Suppressor macrophage treated with lipopolysaccharide for 1 hour (primary cell): Measurements from ENCODE around the gene MAP2K5.

Experiments
- DNase-seq, 3 donors: peaks; one replicate each; pipeline ENCODE4 v3.0.0-alpha.2; 2020 to 2022

Gene MAP2K5

GRCh38 chr15:67813104-67813634 is 270.7 kb downstream of the MAP2K5 start:
- DNase-seq: no peak

GRCh38 chr15:67815036-67815592 is 272.6 kb downstream of the MAP2K5 start:
- DNase-seq: no peak

- DNase-seq: no peak
These were observed 274.2 kb downstream of the MAP2K5 start for GRCh38 chr15:67816668-67817067.

- DNase-seq: no peak
These were observed 276.0 kb downstream of the MAP2K5 start for GRCh38 chr15:67818464-67818863.

- DNase-seq: no peak
These were observed 277.1 kb downstream of the MAP2K5 start for GRCh38 chr15:67819636-67820035.

GRCh38 chr15:67820122-67820991 is 277.9 kb downstream of the MAP2K5 start:
- no peak for DNase-seq

GRCh38 chr15:67820992-67821783 is 278.7 kb downstream of the MAP2K5 start:
- peak; percentile 50 to 80 (median 62) for DNase-seq

GRCh38 chr15:67821784-67822440 is 279.4 kb downstream of the MAP2K5 start:
- DNase-seq: no peak

GRCh38 chr15:67822537-67823313 is 280.2 kb downstream of the MAP2K5 start:
- DNase-seq: no peak

GRCh38 chr15:67823314-67824196 is 281.1 kb downstream of the MAP2K5 start:
- peak in 1 of 3 donors; percentile 40 for DNase-seq

- no peak for DNase-seq
These were observed 281.9 kb downstream of the MAP2K5 start for GRCh38 chr15:67824197-67824968.

GRCh38 chr15:67824976-67825880 is 282.7 kb downstream of the MAP2K5 start, which contains the start of gene SKOR1:
Gene SKOR1, plus strand, starts transcription at chr15:67825509. Its CDS starts 94 bp downstream, at chr15:67825603.
- DNase-seq: peak; percentile 81 to 86 (median 83)

- DNase-seq: no peak
These were observed 283.6 kb downstream of the MAP2K5 start for GRCh38 chr15:67825881-67826716.

- peak in 1 of 3 donors; percentile 26 for DNase-seq
These were observed 284.4 kb downstream of the MAP2K5 start for GRCh38 chr15:67826717-67827561.

- no peak for DNase-seq
These were observed 285.2 kb downstream of the MAP2K5 start for GRCh38 chr15:67827562-67828277.
